A172 (cell line): ENCODE results near the gene SYT17. TPM values are rescaled to one million over a fixed set of nuclear protein-coding genes. Genes with fewer than 3 reads are reported as not detected.

ENCODE experiments used
- DNase-seq: peaks from one replicate; pipeline ENCODE4 v3.0.0-alpha.2; 2015; ENCODE audit warnings: low spot score
- total RNA-seq: library from RNA; depleted of rRNA; stranded (reverse); fragments of >200 nt; shearing (Covaris generic); gene quantifications from 2 replicates; pipeline ENCODE4 v1.2.3, GENCODE V29; 2014

SYT17 gene
- total RNA-seq, 1 experiment from 2014 or later = 0.55 TPM

- DNase-seq = peak; percentile 63
Observed at GRCh38 chr16:19138601-19139000, 29.4 kb upstream of the SYT17 start.

- DNase-seq = no peak
Observed at GRCh38 chr16:19139436-19140091, 28.5 kb upstream of the SYT17 start.

GRCh38 chr16:19140396-19140795, 27.6 kb upstream of the SYT17 start:
- DNase-seq = no peak

- peak; percentile 68 for DNase-seq
Observed at GRCh38 chr16:19142939-19143598, 25.0 kb upstream of the SYT17 start.

- no peak for DNase-seq
Observed at GRCh38 chr16:19143599-19143956, 24.5 kb upstream of the SYT17 start.

GRCh38 chr16:19145010-19145409, 23.0 kb upstream of the SYT17 start:
- DNase-seq = no peak

- DNase-seq = no peak
Observed at GRCh38 chr16:19147126-19147525, 20.9 kb upstream of the SYT17 start.

- DNase-seq = no peak
Observed at GRCh38 chr16:19147627-19148026, 20.4 kb upstream of the SYT17 start.

- no peak for DNase-seq
Observed at GRCh38 chr16:19148189-19148588, 19.9 kb upstream of the SYT17 start.

GRCh38 chr16:19151310-19151709, 16.7 kb upstream of the SYT17 start:
- DNase-seq = no peak

- DNase-seq = no peak
Observed at GRCh38 chr16:19152042-19152441, 16.0 kb upstream of the SYT17 start.

- DNase-seq = peak; percentile 41
Observed at GRCh38 chr16:19153876-19154275, 14.2 kb upstream of the SYT17 start.

- DNase-seq = no peak
Observed at GRCh38 chr16:19162085-19162484, 6.0 kb upstream of the SYT17 start.

- DNase-seq = no peak
Observed at GRCh38 chr16:19163215-19163614, 4.8 kb upstream of the SYT17 start.

GRCh38 chr16:19164285-19164684, 3.8 kb upstream of the SYT17 start:
- no peak for DNase-seq

GRCh38 chr16:19165101-19165500, 2.9 kb upstream of the SYT17 start:
- peak; percentile 32 for DNase-seq

GRCh38 chr16:19166500-19166899, 1.5 kb upstream of the SYT17 start:
- no peak for DNase-seq

- DNase-seq = no peak
Observed at GRCh38 chr16:19168371-19169081, 486 bp downstream of the SYT17 start.

GRCh38 chr16:19169082-19169639, 1.1 kb downstream of the SYT17 start:
- no peak for DNase-seq

GRCh38 chr16:19170043-19170655, 2.1 kb downstream of the SYT17 start:
- DNase-seq = no peak

GRCh38 chr16:19172098-19172780, 4.2 kb downstream of the SYT17 start:
- DNase-seq = no peak

- no peak for DNase-seq
Observed at GRCh38 chr16:19173059-19173458, 5.0 kb downstream of the SYT17 start.
